SU-DHL-6 (cell line): ENCODE data around the gene LYVE1.

Experiments
- H2AFZ ChIP-seq: fragments of 200-600 bp; sonication (generic); 2 replicates; pipeline ENCODE4 v1.6.1; 2014; ENCODE audit warnings: low read depth, mild to moderate bottlenecking, moderate library complexity, mixed read lengths, antibody characterized with exemption, low read length; ENCODE audit not compliant: severe bottlenecking
- H3F3A ChIP-seq: fragments of 200-600 bp; shearing (Covaris generic); 2 replicates; pipeline ENCODE4 v1.6.0; 2016; ENCODE audit warnings: antibody characterized with exemption, mild to moderate bottlenecking; ENCODE audit not compliant: insufficient read depth
- H3K27ac ChIP-seq: fragments of 200-600 bp; sonication (generic); 2 replicates; pipeline ENCODE4 v1.5.1; 2016; ENCODE audit warnings: low read depth, mild to moderate bottlenecking, low read length, moderate library complexity, mixed read lengths
- H3K27me3 ChIP-seq: fragments of 200-600 bp; sonication (generic), shearing (Covaris generic); 2 replicates; pipeline ENCODE4 v1.6.0; 2014; ENCODE audit warnings: mild to moderate bottlenecking, low read length
- H3K36me3 ChIP-seq: fragments of 200-600 bp; sonication (generic); 2 replicates; pipeline ENCODE4 v1.6.1; 2014; ENCODE audit warnings: mild to moderate bottlenecking, low read length, mixed read lengths
- H3K4me2 ChIP-seq: fragments of 300-600, 200-600 bp; shearing (Covaris generic), sonication (generic); 2 replicates; pipeline ENCODE4 v1.6.0; 2014; ENCODE audit warnings: low read length, low read depth, mild to moderate bottlenecking; ENCODE audit not compliant: poor library complexity, severe bottlenecking
- H3K4me3 ChIP-seq: fragments of 200-600 bp; sonication (generic); 2 replicates; pipeline ENCODE4 v1.5.1; 2014; ENCODE audit warnings: antibody characterized with exemption, low read length, mild to moderate bottlenecking, mixed read lengths; ENCODE audit not compliant: insufficient read depth, poor library complexity, severe bottlenecking
- H3K79me2 ChIP-seq: fragments of 200-600 bp; sonication (generic); 2 replicates; pipeline ENCODE4 v1.6.1; 2014; ENCODE audit warnings: mild to moderate bottlenecking, low read length, moderate library complexity; ENCODE audit not compliant: insufficient read depth
- H3K9ac ChIP-seq: fragments of 200-600 bp; sonication (generic); 2 replicates; pipeline ENCODE4 v1.7.0; 2014; ENCODE audit warnings: mild to moderate bottlenecking, low read length
- H3K9me2 ChIP-seq: fragments of 200-600 bp; sonication (generic); replicated peaks from 2 replicates; pipeline ENCODE4 v1.6.1; 2014; ENCODE audit warnings: low read length; ENCODE audit not compliant: insufficient read depth
- H3K9me3 ChIP-seq: fragments of 200-600 bp; sonication (generic); 2 replicates; pipeline ENCODE4 v1.6.1; 2014; ENCODE audit warnings: low read length, mixed read lengths; ENCODE audit not compliant: insufficient read depth
- H4K20me1 ChIP-seq: fragments of 200-600 bp; sonication (generic); 2 replicates; pipeline ENCODE4 v1.6.1; 2014; ENCODE audit warnings: low read depth, mild to moderate bottlenecking, antibody characterized with exemption, low read length, moderate library complexity, mixed read lengths
- EZH2phosphoT487 ChIP-seq: fragments of 200-600 bp; sonication (generic), shearing (Covaris generic); conservative IDR thresholded peaks from 2 replicates; pipeline ENCODE4 v1.6.1; 2018; ENCODE audit warnings: mild to moderate bottlenecking, antibody characterized with exemption, low read length, moderate library complexity, mixed read lengths
- TF ChIP-seq, protein P1 (sequence below): fragments of 200-600 bp; sonication (generic); IDR thresholded peaks from one replicate; pipeline ENCODE4 v1.5.1; 2017; ENCODE audit warnings: antibody characterized with exemption, mild to moderate bottlenecking, low read length, moderate library complexity; ENCODE audit not compliant: insufficient read depth, poor library complexity, severe bottlenecking

LYVE1 gene

GRCh38 chr11:10518891-10519290 is 49.6 kb downstream of the LYVE1 start:
- no peak overlapping the region for H3K4me2 ChIP-seq
- H3K79me2 ChIP-seq = no peaks in the 10 kb centered on the region
- H2AFZ ChIP-seq = no peak overlapping the region
- H3K9ac ChIP-seq = no peak overlapping the region
- no peak overlapping the region for H3K4me3 ChIP-seq
- H3K9me3 ChIP-seq = no peaks in the 10 kb centered on the region
- no peaks in the 10 kb centered on the region for H3K27me3 ChIP-seq
- H3K9me2 ChIP-seq = no peaks in the 10 kb centered on the region
- no peaks in the 10 kb centered on the region for H3K36me3 ChIP-seq
- no peak overlapping the region for H3K27ac ChIP-seq
- H4K20me1 ChIP-seq = 0 out of 2 replicates have a peak, but pooled peaks cover 3% of the 10 kb centered on the region
- TF ChIP-seq EZH2phosphoT487 = no peak
- TF ChIP-seq, protein P1, sequence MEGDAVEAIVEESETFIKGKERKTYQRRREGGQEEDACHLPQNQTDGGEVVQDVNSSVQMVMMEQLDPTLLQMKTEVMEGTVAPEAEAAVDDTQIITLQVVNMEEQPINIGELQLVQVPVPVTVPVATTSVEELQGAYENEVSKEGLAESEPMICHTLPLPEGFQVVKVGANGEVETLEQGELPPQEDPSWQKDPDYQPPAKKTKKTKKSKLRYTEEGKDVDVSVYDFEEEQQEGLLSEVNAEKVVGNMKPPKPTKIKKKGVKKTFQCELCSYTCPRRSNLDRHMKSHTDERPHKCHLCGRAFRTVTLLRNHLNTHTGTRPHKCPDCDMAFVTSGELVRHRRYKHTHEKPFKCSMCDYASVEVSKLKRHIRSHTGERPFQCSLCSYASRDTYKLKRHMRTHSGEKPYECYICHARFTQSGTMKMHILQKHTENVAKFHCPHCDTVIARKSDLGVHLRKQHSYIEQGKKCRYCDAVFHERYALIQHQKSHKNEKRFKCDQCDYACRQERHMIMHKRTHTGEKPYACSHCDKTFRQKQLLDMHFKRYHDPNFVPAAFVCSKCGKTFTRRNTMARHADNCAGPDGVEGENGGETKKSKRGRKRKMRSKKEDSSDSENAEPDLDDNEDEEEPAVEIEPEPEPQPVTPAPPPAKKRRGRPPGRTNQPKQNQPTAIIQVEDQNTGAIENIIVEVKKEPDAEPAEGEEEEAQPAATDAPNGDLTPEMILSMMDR = no peak
- no peaks in the 10 kb centered on the region for H3F3A ChIP-seq

DNA sequence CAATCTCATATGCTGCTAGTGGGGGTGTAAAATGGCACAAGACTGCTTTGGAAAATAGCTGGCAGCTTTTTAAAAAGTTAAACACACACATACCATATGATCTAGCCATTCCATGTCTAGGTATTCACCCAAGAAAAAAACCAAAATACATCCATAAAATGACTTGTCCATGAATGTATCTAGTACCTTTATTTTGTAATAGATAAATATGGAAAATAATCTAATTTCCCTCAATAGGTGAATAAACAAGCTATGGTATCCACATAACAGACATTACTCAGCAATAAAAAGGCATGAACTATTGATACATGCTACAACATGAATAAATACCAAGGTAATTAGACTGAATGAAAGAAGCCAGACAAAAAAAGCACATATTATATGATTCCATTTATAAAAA is 50.3 kb downstream of the LYVE1 start:
- Histone ChIP-seq H3K79me2 (no peaks in the 10 kb centered on the region), H3K4me2 (no peak overlapping the region), H3K9me2 (no peaks in the 10 kb centered on the region), H3K36me3 (no peaks in the 10 kb centered on the region), H3K9me3 (no peaks in the 10 kb centered on the region), H3K27me3 (no peaks in the 10 kb centered on the region), H3K27ac (no peak overlapping the region), H3K9ac (no peak overlapping the region), H2AFZ (no peak overlapping the region), H3K4me3 (no peak overlapping the region), H3F3A (no peaks in the 10 kb centered on the region), H4K20me1 (peaks cover 5% of the 10 kb centered on the region)
- TF ChIP-seq, protein P1 = no peak
- TF ChIP-seq EZH2phosphoT487 = no peak

DNA sequence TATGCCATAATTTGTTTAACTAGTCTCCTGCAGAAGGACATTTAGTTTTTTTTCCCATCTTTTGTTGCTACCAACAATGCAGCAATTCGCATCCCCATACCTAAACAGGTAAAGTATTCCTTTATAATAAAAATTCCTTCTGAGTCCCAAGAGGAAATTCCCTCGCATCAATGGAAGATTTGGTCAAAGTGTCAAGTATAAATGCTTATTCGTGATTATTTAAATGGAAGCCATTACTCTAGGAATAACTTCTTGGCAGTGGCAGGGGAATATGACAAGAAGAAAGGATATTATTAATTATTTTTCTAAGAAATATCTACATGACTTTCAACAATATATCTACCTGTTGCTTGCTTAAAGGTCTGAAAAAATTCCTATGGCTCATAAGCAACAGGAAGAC is 53.0 kb downstream of the LYVE1 start:
- Histone ChIP-seq H3K27me3 (no peaks in the 10 kb centered on the region), H3K36me3 (no peaks in the 10 kb centered on the region), H3K9ac (no peak overlapping the region), H3K79me2 (no peaks in the 10 kb centered on the region), H3K4me3 (no peak overlapping the region), H4K20me1 (peaks cover 11% of the 10 kb centered on the region), H2AFZ (no peak overlapping the region), H3K9me2 (no peaks in the 10 kb centered on the region), H3K4me2 (no peak overlapping the region), H3K27ac (no peak overlapping the region), H3K9me3 (no peaks in the 10 kb centered on the region), H3F3A (no peaks in the 10 kb centered on the region)
- TF ChIP-seq, protein P1 = no peak
- TF ChIP-seq EZH2phosphoT487 = no peak

DNA sequence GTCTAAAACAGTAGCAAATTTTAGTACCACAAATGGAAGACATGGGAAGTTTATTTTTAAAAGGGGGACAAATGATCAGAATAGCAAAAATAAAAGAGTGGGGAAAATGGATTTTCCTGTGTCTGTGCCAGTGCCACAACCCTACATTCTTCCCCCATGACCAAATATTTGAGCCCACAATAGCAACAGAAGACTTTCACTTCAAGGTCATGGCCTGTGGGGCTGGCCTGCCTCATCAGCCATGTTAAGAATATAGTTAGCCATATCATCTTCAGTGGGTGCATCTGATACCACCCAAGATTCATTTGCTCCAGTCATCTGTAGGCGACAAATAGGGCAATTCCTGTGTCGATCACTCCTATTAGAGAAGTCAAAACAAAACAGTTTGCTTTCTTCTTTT is 53.8 kb downstream of the LYVE1 start:
- Histone ChIP-seq H3K27me3 (no peaks in the 10 kb centered on the region), H3K4me2 (no peak overlapping the region), H4K20me1 (peaks cover 11% of the 10 kb centered on the region), H3K9ac (no peak overlapping the region), H3K4me3 (no peak overlapping the region), H2AFZ (no peak overlapping the region), H3K79me2 (no peaks in the 10 kb centered on the region), H3K27ac (no peak overlapping the region), H3K9me2 (no peaks in the 10 kb centered on the region), H3K36me3 (no peaks in the 10 kb centered on the region), H3F3A (no peaks in the 10 kb centered on the region), H3K9me3 (no peaks in the 10 kb centered on the region)
- TF ChIP-seq EZH2phosphoT487 = no peak
- TF ChIP-seq, protein P1 = no peak
